CD8-positive, alpha-beta memory T cell (primary cell): ENCODE data around the gene TIGD3. TPM values are rescaled to one million over a fixed set of nuclear protein-coding genes. Genes with fewer than 3 reads are reported as not detected.

Experiments used
- CTCF ChIA-PET: fragments of 350-600 bp; sonication (Branson Sonifier 250); formaldehyde crosslinking; loops from one replicate; lab custom pipeline; 2021; ENCODE audit warnings: antibody characterized with exemption; lab: Charles Lee
- POLR2A ChIA-PET: fragments of 350-600 bp; sonication (Branson Sonifier 250); formaldehyde crosslinking; loops from one replicate; lab custom pipeline; 2021; ENCODE audit warnings: antibody characterized with exemption; lab: Charles Lee
- DNase-seq, 5 donors: peaks; one replicate each; pipeline versions ENCODE4 v3.0.0 to v3.0.0-alpha.2; 2020 to 2022; ENCODE audit warnings: mixed read lengths in 1 of 5
- H3K27ac ChIP-seq: one replicate; pipeline ENCODE4 v1.7.0; 2013; ENCODE audit warnings: low read depth, mild to moderate bottlenecking, low read length, moderate library complexity
- H3K27me3 ChIP-seq: 2 replicates; pipeline ENCODE4 v1.7.0; 2013; ENCODE audit warnings: low read length, mild to moderate bottlenecking; ENCODE audit not compliant: insufficient read depth, poor library complexity, severe bottlenecking
- H3K36me3 ChIP-seq: 2 replicates; pipeline ENCODE4 v1.7.0; 2013; ENCODE audit warnings: mild to moderate bottlenecking, low read length, moderate library complexity; ENCODE audit not compliant: insufficient read depth
- H3K4me1 ChIP-seq: 2 replicates; pipeline ENCODE4 v1.7.0; 2013; ENCODE audit warnings: mild to moderate bottlenecking, low read length, moderate library complexity; ENCODE audit not compliant: insufficient read depth
- H3K4me3 ChIP-seq: 2 replicates; pipeline ENCODE4 v1.7.0; 2013; ENCODE audit warnings: mild to moderate bottlenecking, low read length
- H3K9me3 ChIP-seq: 2 replicates; pipeline ENCODE4 v1.7.0; 2013; ENCODE audit warnings: mild to moderate bottlenecking, low read length
- H3K27ac Mint-ChIP-seq, 8 donors: one replicate each; pipeline ENCODE4 v1.8.0; 2020 to 2021; ENCODE audit warnings: mixed read lengths in 8 of 8, mild to moderate bottlenecking in 6 of 8, inconsistent platforms in 3 of 8, moderate library complexity in 3 of 8
- H3K27me3 Mint-ChIP-seq, 2 donors: one replicate each; pipeline ENCODE4 v1.8.0; 2020 to 2021; ENCODE audit warnings: mixed read lengths in 2 of 2, mild to moderate bottlenecking in 1 of 2, moderate library complexity in 1 of 2
- H3K36me3 Mint-ChIP-seq, 3 donors: one replicate each; pipeline ENCODE4 v1.8.0; 2020 to 2021; ENCODE audit warnings: mixed read lengths in 3 of 3, inconsistent platforms in 1 of 3, mild to moderate bottlenecking in 1 of 3
- H3K4me1 Mint-ChIP-seq, 3 donors: one replicate each; pipeline ENCODE4 v1.8.0; 2020 to 2021; ENCODE audit warnings: mixed read lengths in 3 of 3, inconsistent platforms in 1 of 3, mild to moderate bottlenecking in 1 of 3
- H3K4me3 Mint-ChIP-seq, 7 donors: one replicate each; pipeline ENCODE4 v1.8.0; 2020 to 2021; ENCODE audit warnings: mixed read lengths in 7 of 7, mild to moderate bottlenecking in 6 of 7, moderate library complexity in 4 of 7, inconsistent platforms in 2 of 7
- H3K9me3 Mint-ChIP-seq, 5 donors: one replicate each; pipeline ENCODE4 v1.8.0; 2020 to 2022; ENCODE audit warnings: mixed read lengths in 5 of 5, mild to moderate bottlenecking in 3 of 5, moderate library complexity in 2 of 5, inconsistent platforms in 1 of 5
- polyA plus RNA-seq: library from polyadenylated mRNA; unstranded; fragments of 300-500 nt; fragmentation: Illumina TruSeq; gene quantifications from one replicate; pipeline ENCODE4 v1.2.3, GENCODE V29; 2021
- total RNA-seq, 2 experiments: library from RNA; stranded (reverse); gene quantifications; one replicate each; pipeline ENCODE4 v1.2.3, GENCODE V29; 2021

The TIGD3 gene
- total and polyA plus RNA-seq, 3 experiments from 2014 or later, result 0.59 to 1.2 (median 0.91) TPM

DNA sequence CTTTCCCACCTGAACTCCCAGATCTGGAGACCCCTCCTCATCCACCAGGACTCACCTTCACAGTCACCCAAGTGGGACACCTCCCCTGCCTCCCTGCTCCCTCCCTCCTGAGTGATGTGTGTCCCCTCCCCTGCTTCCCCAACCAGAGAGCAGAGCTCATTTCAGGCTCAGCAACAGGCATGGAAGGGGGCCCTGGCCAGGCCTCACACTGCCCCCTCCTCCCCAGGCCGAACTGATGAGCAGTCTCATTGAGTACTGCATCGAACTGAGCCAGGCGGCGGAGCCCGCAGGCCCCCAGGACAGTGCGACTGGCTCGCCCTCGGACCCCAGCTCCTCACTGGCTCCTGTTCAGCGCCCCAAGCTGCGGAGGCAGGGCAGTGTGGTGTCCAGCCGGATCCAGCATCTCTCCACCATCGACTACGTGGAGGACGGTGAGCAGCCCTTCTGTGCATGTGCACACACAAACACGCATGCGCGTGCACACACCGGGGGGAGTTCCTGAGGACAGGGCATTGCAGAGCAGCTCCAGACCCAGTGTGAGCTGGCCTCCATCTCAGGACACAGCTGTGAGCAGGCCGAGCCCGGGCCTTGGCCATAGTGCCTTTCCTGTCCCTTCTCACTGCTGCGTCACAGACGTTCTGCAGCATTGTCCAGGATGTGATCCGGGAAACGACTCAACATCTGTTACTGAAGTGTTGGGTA lies 50.2 kb downstream of the TIGD3 start:
- ChIA-PET CTCF (interaction anchor here (1.3 to 3.8 kb wide), 4 partner anchors 11 to 183 kb away, joined by 3 to 15 read pairs (median 4); no protein-coding TSS in a partner anchor), POLR2A (interaction anchor here (0.6 to 0.7 kb wide), 2 partner anchors 35 to 91 kb away, joined by 3 read pairs; no protein-coding TSS in a partner anchor)
- no peaks in the 10 kb centered on the region for H3K9me3 ChIP-seq
- peak overlapping the region in 2 of 8 donors; percentile 14 to 42 for H3K27ac Mint-ChIP-seq
- H3K36me3 ChIP-seq, result peaks cover 15% of the 10 kb centered on the region
- DNase-seq, result no peak
- H3K36me3 Mint-ChIP-seq, result peaks cover 0 to 74% (median 3%) of the 10 kb centered on the region in 3 donors
- peaks cover 0 to 3% (median 0%) of the 10 kb centered on the region in 3 donors for H3K4me1 Mint-ChIP-seq
- no peaks in the 10 kb centered on the region for H3K4me1 ChIP-seq
- H3K9me3 Mint-ChIP-seq, result no peaks in the 10 kb centered on the region
- no peaks in the 10 kb centered on the region for H3K27me3 Mint-ChIP-seq
- H3K4me3 ChIP-seq, result no peak overlapping the region
- H3K27ac ChIP-seq, result no peak overlapping the region
- H3K27me3 ChIP-seq, result no peaks in the 10 kb centered on the region
- H3K4me3 Mint-ChIP-seq, result no peak overlapping the region

Other genes starting within 250 kb of the TIGD3 start
- 10 to 100 TPM; 17.8 to 17.9 TPM for gene TM7SF2, start 242.9 kb upstream of the TIGD3 start, total RNA-seq
- 11.1 TPM for gene TM7SF2, start 242.9 kb upstream of the TIGD3 start, polyA plus RNA-seq
- 10 to 100 TPM; 15.2 to 20.1 TPM for gene ZNHIT2, start 237.1 kb upstream of the TIGD3 start, total RNA-seq
- gene ZNHIT2, start 237.1 kb upstream of the TIGD3 start, polyA plus RNA-seq, result 19.8 TPM
- gene FAU, start 232.6 kb upstream of the TIGD3 start, total RNA-seq, result 1,000 to 10,000 TPM; 1,054 to 1,073 TPM
- gene FAU, start 232.6 kb upstream of the TIGD3 start, polyA plus RNA-seq, result 904 TPM
- gene MRPL49, start 232.4 kb upstream of the TIGD3 start, total RNA-seq, result 100 to 1,000 TPM; 117 to 118 TPM
- 81.5 TPM for gene MRPL49, start 232.4 kb upstream of the TIGD3 start, polyA plus RNA-seq
- gene SYVN1, start 220.2 kb upstream of the TIGD3 start, total RNA-seq, result 10 to 100 TPM; 35.1 to 39.7 TPM
- 19.6 TPM for gene SYVN1, start 220.2 kb upstream of the TIGD3 start, polyA plus RNA-seq
- gene SPDYC, start 184.5 kb upstream of the TIGD3 start, total RNA-seq, result not detected
- not detected for gene SPDYC, start 184.5 kb upstream of the TIGD3 start, polyA plus RNA-seq
- 10 to 100 TPM; 88.2 to 92.0 TPM for gene CAPN1, start 172.8 kb upstream of the TIGD3 start, total RNA-seq
- 110 TPM for gene CAPN1, start 172.8 kb upstream of the TIGD3 start, polyA plus RNA-seq
- gene POLA2, start 92.8 kb upstream of the TIGD3 start, total RNA-seq, result 10 to 100 TPM; 75.6 to 78.8 TPM
- 11.0 TPM for gene POLA2, start 92.8 kb upstream of the TIGD3 start, polyA plus RNA-seq
- gene CDC42EP2, start 39.9 kb upstream of the TIGD3 start, total RNA-seq, result 1 to 10 TPM in 1 of 2 experiments, under 1 TPM in 1; 0.62 to 1.0 TPM
- not detected for gene CDC42EP2, start 39.9 kb upstream of the TIGD3 start, polyA plus RNA-seq
- 10 to 100 TPM; 65.8 to 71.9 TPM for gene DPF2, start 20.9 kb upstream of the TIGD3 start, total RNA-seq
- gene DPF2, start 20.9 kb upstream of the TIGD3 start, polyA plus RNA-seq, result 61.5 TPM
- 10 to 100 TPM; 13.3 to 13.8 TPM for gene SLC25A45, start 27.9 kb downstream of the TIGD3 start, total RNA-seq
- 14.6 TPM for gene SLC25A45, start 27.9 kb downstream of the TIGD3 start, polyA plus RNA-seq
- gene FRMD8, start 31.9 kb downstream of the TIGD3 start, total RNA-seq, result 10 to 100 TPM; 44.9 to 49.8 TPM
- gene FRMD8, start 31.9 kb downstream of the TIGD3 start, polyA plus RNA-seq, result 60.6 TPM
- 100 to 1,000 TPM; 196 to 204 TPM for gene NEAT1, start 68.0 kb downstream of the TIGD3 start, total RNA-seq
- gene NEAT1, start 68.0 kb downstream of the TIGD3 start, polyA plus RNA-seq, result 2.7 TPM
- gene MALAT1, start 144.3 kb downstream of the TIGD3 start, total RNA-seq, result 1,000 to 10,000 TPM; 4,639 to 4,912 TPM
- gene MALAT1, start 144.3 kb downstream of the TIGD3 start, polyA plus RNA-seq, result 2,529 TPM
- gene SCYL1, start 170.3 kb downstream of the TIGD3 start, total RNA-seq, result 10 to 100 TPM; 85.1 to 88.5 TPM
- 42.1 TPM for gene SCYL1, start 170.3 kb downstream of the TIGD3 start, polyA plus RNA-seq
- 10 to 100 TPM; 33.2 to 35.4 TPM for gene LTBP3, start 203.6 kb downstream of the TIGD3 start, total RNA-seq
- gene LTBP3, start 203.6 kb downstream of the TIGD3 start, polyA plus RNA-seq, result 17.9 TPM
- 10 to 100 TPM; 69.6 to 77.9 TPM for gene ZNRD2, start 215.7 kb downstream of the TIGD3 start, total RNA-seq
- 81.4 TPM for gene ZNRD2, start 215.7 kb downstream of the TIGD3 start, polyA plus RNA-seq
- 10 to 100 TPM; 30.8 to 34.1 TPM for gene FAM89B, start 217.8 kb downstream of the TIGD3 start, total RNA-seq
- 138 TPM for gene FAM89B, start 217.8 kb downstream of the TIGD3 start, polyA plus RNA-seq
- gene EHBP1L1, start 221.3 kb downstream of the TIGD3 start, total RNA-seq, result 100 to 1,000 TPM in 1 of 2 experiments, 10 to 100 TPM in 1; 97.3 to 100 TPM
- gene EHBP1L1, start 221.3 kb downstream of the TIGD3 start, polyA plus RNA-seq, result 25.1 TPM
- gene KCNK7, start 241.0 kb downstream of the TIGD3 start, total RNA-seq, result under 1 TPM; 0.59 to 0.64 TPM
- not detected for gene KCNK7, start 241.0 kb downstream of the TIGD3 start, polyA plus RNA-seq